GM08714 (cell line): Measurements from ENCODE around the gene TAB3.

ENCODE experiments used
- H3K4me3 ChIP-seq: fragments of 200-500 bp; sonication (Bioruptor generic); 2 replicates; pipeline ENCODE4 v1.5.1; 2014; ENCODE audit warnings: mild to moderate bottlenecking, low read length, inconsistent platforms
- ZNF274 ChIP-seq: IDR thresholded peaks from 2 replicates; pipeline ENCODE4 v1.6.1; 2012; ENCODE audit warnings: mild to moderate bottlenecking, low read depth, low read length

The TAB3 gene

GRCh38 chrX:30865612-30866011 lies 23.4 kb downstream of the TAB3 start:
- TF ChIP-seq ZNF274: no peak
- H3K4me3 ChIP-seq: no peak overlapping the region

GRCh38 chrX:30865015-30865414 lies 24.0 kb downstream of the TAB3 start:
- no peak overlapping the region for H3K4me3 ChIP-seq
- TF ChIP-seq ZNF274: no peak

GRCh38 chrX:30864383-30864785 lies 24.7 kb downstream of the TAB3 start:
- H3K4me3 ChIP-seq: no peak overlapping the region
- TF ChIP-seq ZNF274: no peak

- no peak for TF ChIP-seq ZNF274
- H3K4me3 ChIP-seq: no peak overlapping the region
Observed at GRCh38 chrX:30863974-30864373, 25.1 kb downstream of the TAB3 start.

- H3K4me3 ChIP-seq: no peak overlapping the region
- no peak for TF ChIP-seq ZNF274
Observed at GRCh38 chrX:30858098-30858497, 31.0 kb downstream of the TAB3 start.

GRCh38 chrX:30851449-30851848 lies 37.6 kb downstream of the TAB3 start:
- H3K4me3 ChIP-seq: no peak overlapping the region
- TF ChIP-seq ZNF274: no peak

- no peak for TF ChIP-seq ZNF274
- no peak overlapping the region for H3K4me3 ChIP-seq
Observed at GRCh38 chrX:30835373-30835772, 53.7 kb downstream of the TAB3 start.

- no peak overlapping the region for H3K4me3 ChIP-seq
- TF ChIP-seq ZNF274: no peak
Observed at GRCh38 chrX:30833896-30834295, 55.2 kb downstream of the TAB3 start.

GRCh38 chrX:30831082-30831481 lies 58.0 kb downstream of the TAB3 start:
- H3K4me3 ChIP-seq: no peak overlapping the region; the same call in 1 of the 2 replicates
- TF ChIP-seq ZNF274: no peak

- no peak for TF ChIP-seq ZNF274
Observed at GRCh38 chrX:30830326-30830943, 58.6 kb downstream of the TAB3 start.

GRCh38 chrX:30824275-30824674 lies 64.8 kb downstream of the TAB3 start:
- no peak overlapping the region for H3K4me3 ChIP-seq
- TF ChIP-seq ZNF274: no peak

More at GRCh38 chrX:30830326-30830943, 58.6 kb downstream of the TAB3 start:
- no peak overlapping the region; the same call in 1 of the 2 replicates for H3K4me3 ChIP-seq

GRCh38 chrX:30822764-30823163 lies 66.3 kb downstream of the TAB3 start:
- no peak for TF ChIP-seq ZNF274
- no peak overlapping the region for H3K4me3 ChIP-seq

- TF ChIP-seq ZNF274: no peak
- no peak overlapping the region for H3K4me3 ChIP-seq
Observed at GRCh38 chrX:30822068-30822681, 66.9 kb downstream of the TAB3 start.

GRCh38 chrX:30821116-30821515 lies 67.9 kb downstream of the TAB3 start:
- no peak for TF ChIP-seq ZNF274
- H3K4me3 ChIP-seq: no peak overlapping the region

- no peak for TF ChIP-seq ZNF274
Observed at GRCh38 chrX:30819080-30819479, 70.0 kb downstream of the TAB3 start.

GRCh38 chrX:30816079-30816478 lies 73.0 kb downstream of the TAB3 start:
- no peak overlapping the region for H3K4me3 ChIP-seq
- TF ChIP-seq ZNF274: no peak

More at GRCh38 chrX:30819080-30819479, 70.0 kb downstream of the TAB3 start:
- H3K4me3 ChIP-seq: no peak overlapping the region
